Forelimb muscle (tissue), 1 donor: ENCODE data around the gene TMEM181. TPM values are rescaled to one million over a fixed set of nuclear protein-coding genes. Genes with fewer than 3 reads are reported as not detected.
"Not testable (repeated sequence)": the region's sequence is repeated elsewhere in the genome, so short reads cannot be mapped to it uniquely, and the experiment has no call there.

Experiments
- DNase-seq: peaks from one replicate; pipeline ENCODE4 v3.0.0-alpha.2; 2013; ENCODE audit warnings: low read depth
- polyA plus RNA-seq: library from polyadenylated mRNA; unstranded; fragments of 120-200 nt; gene quantifications from one replicate; pipeline ENCODE4 v1.2.1, GENCODE V29; 2013; ENCODE audit not compliant: insufficient read length

The TMEM181 gene
- polyA plus RNA-seq, 1 donor = 16.1 TPM

- no peak for DNase-seq
Observed at GRCh38 chr6:158660333-158660754, 100.5 kb downstream of the TMEM181 start.

- DNase-seq = no peak
Observed at GRCh38 chr6:158661156-158661685, 101.3 kb downstream of the TMEM181 start.

- DNase-seq = no peak
Observed at GRCh38 chr6:158662607-158662953, 102.7 kb downstream of the TMEM181 start.

GRCh38 chr6:158662954-158663624 is 103.2 kb downstream of the TMEM181 start:
- no peak for DNase-seq

- DNase-seq = no peak
Observed at GRCh38 chr6:158663625-158664165, 103.8 kb downstream of the TMEM181 start.

- DNase-seq = no peak
Observed at GRCh38 chr6:158665332-158665731, 105.4 kb downstream of the TMEM181 start.

- DNase-seq = no peak
Observed at GRCh38 chr6:158666628-158667359, 106.9 kb downstream of the TMEM181 start.

GRCh38 chr6:158667360-158667981 is 107.6 kb downstream of the TMEM181 start:
- DNase-seq = no peak

GRCh38 chr6:158668707-158669103 is 108.8 kb downstream of the TMEM181 start:
- DNase-seq = no peak

GRCh38 chr6:158669145-158670035 is 109.5 kb downstream of the TMEM181 start:
- DNase-seq = no peak

GRCh38 chr6:158672119-158672518 is 112.2 kb downstream of the TMEM181 start:
- DNase-seq = not testable (repeated sequence)

GRCh38 chr6:158672726-158673125 is 112.8 kb downstream of the TMEM181 start:
- no peak for DNase-seq

GRCh38 chr6:158674342-158675131 is 114.6 kb downstream of the TMEM181 start:
- DNase-seq = no peak

GRCh38 chr6:158677094-158677493 is 117.2 kb downstream of the TMEM181 start:
- not testable (repeated sequence) for DNase-seq

- DNase-seq = no peak
Observed at GRCh38 chr6:158677906-158678578, 118.2 kb downstream of the TMEM181 start.

GRCh38 chr6:158680015-158680414 is 120.1 kb downstream of the TMEM181 start:
- DNase-seq = no peak

GRCh38 chr6:158680481-158680880 is 120.6 kb downstream of the TMEM181 start:
- no peak for DNase-seq

- no peak for DNase-seq
Observed at GRCh38 chr6:158684311-158684710, 124.4 kb downstream of the TMEM181 start.

GRCh38 chr6:158684745-158685324 is 124.9 kb downstream of the TMEM181 start:
- no peak for DNase-seq
